ENCODE measurements around the gene KLF15.

GRCh38 chr3:126358816-126359181 is 1.6 kb upstream of the KLF15 start:
- TF ChIP-seq POLR2A (IDR thresholded peaks at IDR 0.05) (no peak), CTCF (IDR thresholded peaks at IDR 0.05) (no peak)
